RCC 7860 (cell line): ENCODE results near the gene CYP2D6.
"Not testable (repeated sequence)": the region's sequence is repeated elsewhere in the genome, so short reads cannot be mapped to it uniquely, and the experiment has no call there.

ENCODE experiments used
- DNase-seq: peaks from one replicate; pipeline ENCODE4 v3.0.0-alpha.2; 2015; ENCODE audit warnings: low spot score
- FAIRE-seq: peaks from 2 replicates; lab custom pipeline; 2012; peaks lifted over from hg19 to GRCh38; lab: Jason Lieb, UNC

The CYP2D6 gene

GRCh38 chr22:42135688-42136087, 5.1 kb upstream of the CYP2D6 start:
- FAIRE-seq, DNase-seq: not testable (repeated sequence)

GRCh38 chr22:42134100-42135020, 3.8 kb upstream of the CYP2D6 start:
- FAIRE-seq (no peak), DNase-seq (no peak)

GRCh38 chr22:42132457-42132856, 1.8 kb upstream of the CYP2D6 start:
- no peak for FAIRE-seq
- no peak for DNase-seq

GRCh38 chr22:42131562-42131961, 952 bp upstream of the CYP2D6 start:
- DNase-seq (no peak), FAIRE-seq (no peak)

- not testable (repeated sequence) for DNase-seq, FAIRE-seq
These were observed 428 bp downstream of the CYP2D6 start for GRCh38 chr22:42130182-42130581.

GRCh38 chr22:42128776-42129694, 1.6 kb downstream of the CYP2D6 start:
- FAIRE-seq, result not testable (repeated sequence)

GRCh38 chr22:42128007-42128406, 2.6 kb downstream of the CYP2D6 start:
- FAIRE-seq, DNase-seq: not testable (repeated sequence)

More at GRCh38 chr22:42128776-42129694, 1.6 kb downstream of the CYP2D6 start:
- not testable (repeated sequence) for DNase-seq

- FAIRE-seq (no peak), DNase-seq (no peak)
These were observed 3.0 kb downstream of the CYP2D6 start for GRCh38 chr22:42127606-42128005.

- not testable (repeated sequence) for FAIRE-seq, DNase-seq
These were observed 7.1 kb downstream of the CYP2D6 start for GRCh38 chr22:42123529-42123928.

- FAIRE-seq, result not testable (repeated sequence)
These were observed 10.2 kb downstream of the CYP2D6 start for GRCh38 chr22:42120231-42121021.

GRCh38 chr22:42116848-42117424, 13.7 kb downstream of the CYP2D6 start:
- DNase-seq (no peak), FAIRE-seq (no peak)

More at GRCh38 chr22:42120231-42121021, 10.2 kb downstream of the CYP2D6 start:
- not testable (repeated sequence) for DNase-seq

- not testable (repeated sequence) for FAIRE-seq, DNase-seq
These were observed 15.2 kb downstream of the CYP2D6 start for GRCh38 chr22:42115420-42115830.

GRCh38 chr22:42114721-42115120, 15.9 kb downstream of the CYP2D6 start:
- no peak for DNase-seq
- FAIRE-seq, result no peak

GRCh38 chr22:42112793-42113192, 17.8 kb downstream of the CYP2D6 start:
- not testable (repeated sequence) for DNase-seq, FAIRE-seq

GRCh38 chr22:42111798-42112197, 18.8 kb downstream of the CYP2D6 start:
- FAIRE-seq (no peak), DNase-seq (no peak)

GRCh38 chr22:42108848-42109247, 21.8 kb downstream of the CYP2D6 start:
- no peak for FAIRE-seq
- DNase-seq, result no peak

GRCh38 chr22:42104332-42104860, 26.2 kb downstream of the CYP2D6 start:
- not testable (repeated sequence) for FAIRE-seq, DNase-seq

GRCh38 chr22:42101199-42101598, 29.4 kb downstream of the CYP2D6 start:
- DNase-seq (no peak), FAIRE-seq (no peak)

GRCh38 chr22:42091455-42091782, 39.2 kb downstream of the CYP2D6 start:
- FAIRE-seq (no peak), DNase-seq (no peak)
